Nucleus accumbens (tissue), 56 donors: Measurements from ENCODE around the gene NUP205.

Source experiments
- DNase-seq, 56 donors: peaks; one replicate each; lab custom pipeline; 2025; lab: John Stamatoyannopoulos, UW

The NUP205 gene

DNA sequence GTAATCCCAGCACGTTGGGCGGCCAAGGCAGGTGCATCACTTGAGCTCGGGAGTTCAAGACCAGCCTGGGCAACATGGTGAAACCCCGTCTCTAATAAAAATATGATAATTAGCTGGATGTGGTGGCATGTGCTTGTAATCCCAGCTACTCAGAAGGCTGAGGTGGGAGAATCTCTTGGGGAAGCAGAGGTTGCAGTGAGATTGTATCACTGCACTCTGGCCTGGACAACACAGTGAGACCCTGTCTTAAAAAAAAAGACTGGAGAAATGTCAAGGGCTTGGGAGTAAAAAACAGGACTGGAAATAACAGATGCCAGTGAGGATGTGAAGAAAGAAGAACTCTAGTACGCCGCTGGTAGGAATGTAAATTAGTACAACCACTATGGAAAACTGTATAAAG, 16.7 kb upstream of the NUP205 start:
- DNase-seq = no peak

DNA sequence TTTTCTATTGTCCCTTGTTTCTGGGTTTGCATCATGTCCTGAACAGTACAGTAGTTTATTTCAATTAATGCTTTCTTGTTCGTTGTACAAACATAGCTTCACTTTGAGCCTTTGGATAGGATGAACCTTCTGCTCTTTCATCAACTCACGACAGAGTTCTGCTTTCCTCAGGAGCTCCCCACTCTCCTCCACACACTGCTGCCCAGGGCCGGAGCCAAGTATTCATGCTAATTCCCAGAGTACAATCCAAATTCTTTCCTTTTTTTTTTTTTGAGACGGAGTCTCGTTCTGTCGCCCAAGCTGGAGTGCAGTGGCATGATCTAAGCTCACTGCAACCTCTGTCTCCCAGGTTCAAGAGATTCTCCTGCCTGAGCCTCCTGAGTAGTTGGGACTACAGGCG, 7.5 kb upstream of the NUP205 start:
- DNase-seq = no peak

DNA sequence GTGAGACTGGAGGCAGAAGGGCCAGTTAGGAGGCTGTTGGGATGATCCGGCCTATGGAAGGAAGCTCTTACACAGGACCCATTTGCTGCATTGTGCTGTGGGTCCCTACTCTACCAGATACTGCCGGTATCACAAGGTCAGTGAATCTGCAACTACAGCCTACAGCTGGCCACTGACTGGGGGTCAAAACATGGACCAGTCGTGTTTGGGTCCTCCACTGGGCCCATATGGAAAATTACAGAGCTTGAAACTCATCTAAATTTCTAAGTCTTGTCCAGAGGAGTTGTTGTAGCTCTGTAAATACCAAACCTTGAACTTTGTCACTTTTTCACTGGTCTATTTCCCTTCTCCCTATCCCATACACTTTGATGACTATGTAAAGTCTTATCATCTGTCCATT, 5.6 kb upstream of the NUP205 start:
- no peak for DNase-seq

DNA sequence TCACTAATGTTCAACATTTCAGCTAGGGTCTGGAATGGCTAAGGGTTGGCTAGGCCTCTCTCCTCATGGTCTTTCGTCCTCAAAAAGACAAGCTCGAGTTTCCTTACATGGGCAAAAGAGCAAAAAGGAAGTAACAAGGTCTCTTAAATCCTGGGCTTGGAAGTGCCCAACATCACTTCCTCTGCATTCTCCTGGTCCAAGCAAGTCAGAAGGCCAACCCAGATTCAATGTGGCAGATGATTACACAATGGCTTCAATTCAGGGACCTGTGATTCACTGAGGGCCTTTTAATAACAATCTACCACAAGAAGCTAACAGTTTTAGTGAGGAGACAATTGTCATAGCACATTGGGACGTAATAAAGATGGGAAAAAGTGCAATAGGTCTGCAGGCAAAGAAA, 4.4 kb upstream of the NUP205 start:
- no peak for DNase-seq

DNA sequence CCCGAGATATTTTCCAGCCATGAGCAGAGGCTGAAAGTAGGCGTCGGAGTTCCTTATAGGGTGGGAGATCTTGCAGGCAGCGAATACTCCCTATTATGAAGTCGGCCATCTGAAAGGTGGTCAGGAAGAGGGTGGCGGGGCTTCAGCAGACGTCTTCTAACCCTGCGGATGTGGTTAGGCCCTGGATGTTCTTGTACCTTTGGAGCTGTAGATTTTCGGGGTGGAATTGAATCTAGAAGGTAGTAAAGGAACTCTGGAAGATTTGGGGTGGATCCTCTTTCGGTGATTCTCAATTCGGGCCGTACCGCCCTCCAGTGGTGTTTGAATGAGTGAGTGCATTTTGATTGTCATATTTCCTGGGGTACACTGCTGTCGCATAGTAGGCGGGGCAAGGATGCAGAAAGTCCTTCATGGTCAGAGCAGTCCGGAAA, 635 bp downstream of the NUP205 start:
- peak in 45 of 56 donors; percentile 2 to 64 (median 36) for DNase-seq

DNA sequence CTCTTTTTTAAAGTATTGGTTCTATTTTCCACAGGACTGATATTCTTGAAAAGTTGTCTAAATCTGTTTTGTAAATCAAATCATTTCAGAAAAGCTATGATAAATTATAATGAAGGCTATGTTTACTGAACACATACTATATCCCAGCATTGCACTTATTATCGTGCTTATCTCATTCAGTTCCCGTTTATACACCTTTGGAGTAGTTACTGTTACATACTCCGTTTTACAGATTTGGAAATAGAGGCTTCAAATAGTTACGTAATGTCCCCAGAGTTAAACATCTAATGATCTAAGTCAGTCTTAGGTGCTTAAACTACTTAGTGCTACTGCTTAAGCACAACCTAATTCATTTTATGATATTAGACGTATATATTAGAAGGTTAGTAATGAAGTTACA, 1.2 kb downstream of the NUP205 start:
- DNase-seq = no peak

DNA sequence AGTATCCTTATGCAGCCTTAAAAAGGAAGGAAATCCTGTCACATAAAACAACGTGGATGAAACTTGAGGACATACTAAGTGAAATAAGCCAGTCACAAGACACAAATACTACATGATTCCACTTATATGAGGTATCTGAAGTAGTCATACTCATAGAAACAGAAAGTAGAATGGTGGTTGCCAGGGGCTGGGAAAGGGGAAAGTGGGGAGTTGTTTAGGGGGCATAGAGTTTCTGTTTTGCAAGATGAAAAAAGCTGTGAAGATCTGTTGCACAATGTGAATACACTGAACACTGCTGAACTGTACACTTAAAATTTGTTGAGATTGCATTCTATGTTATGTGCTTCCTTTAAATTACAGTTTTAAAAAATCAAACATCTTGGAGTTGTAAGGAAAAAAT, 2.9 kb downstream of the NUP205 start:
- DNase-seq = no peak

DNA sequence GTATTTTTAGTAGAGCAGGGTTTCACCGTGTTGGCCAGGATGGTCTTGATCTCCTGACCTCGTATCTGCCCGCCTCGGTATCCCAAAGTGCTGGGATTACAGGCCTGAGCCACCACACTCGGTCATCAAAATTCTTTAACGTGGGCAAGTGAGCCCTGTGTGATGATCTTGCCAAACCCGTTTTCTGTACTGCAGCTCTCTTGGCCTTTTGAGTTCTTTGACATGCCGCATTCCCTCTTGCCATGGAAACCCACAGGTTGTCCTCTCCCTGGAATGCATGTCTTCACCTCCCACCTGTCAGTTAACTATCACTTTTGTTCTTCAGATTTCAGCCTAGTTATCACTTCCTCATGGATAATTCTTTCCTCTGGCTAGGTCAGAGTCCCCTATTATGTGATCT, 5.0 kb downstream of the NUP205 start:
- no peak for DNase-seq

DNA sequence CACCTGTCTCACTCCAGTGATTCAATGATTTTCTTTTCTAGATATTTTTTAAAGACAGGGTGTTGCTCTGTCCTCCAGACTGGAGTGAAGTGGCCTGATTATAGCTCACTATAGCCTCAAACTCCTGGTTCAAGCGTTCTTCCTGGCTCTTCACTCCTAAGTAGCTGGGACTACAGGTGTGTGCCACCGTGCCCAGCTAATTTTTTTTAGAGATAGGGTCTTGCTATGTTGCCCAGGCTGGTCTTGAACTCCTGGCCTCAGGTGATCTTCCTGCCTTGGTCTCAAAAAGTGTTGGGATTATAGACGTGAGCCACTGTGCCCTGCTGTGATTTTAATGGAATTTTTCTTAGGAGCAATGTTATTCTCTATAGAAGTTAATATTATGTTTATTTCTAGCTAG, 14.1 kb downstream of the NUP205 start:
- no peak for DNase-seq

DNA sequence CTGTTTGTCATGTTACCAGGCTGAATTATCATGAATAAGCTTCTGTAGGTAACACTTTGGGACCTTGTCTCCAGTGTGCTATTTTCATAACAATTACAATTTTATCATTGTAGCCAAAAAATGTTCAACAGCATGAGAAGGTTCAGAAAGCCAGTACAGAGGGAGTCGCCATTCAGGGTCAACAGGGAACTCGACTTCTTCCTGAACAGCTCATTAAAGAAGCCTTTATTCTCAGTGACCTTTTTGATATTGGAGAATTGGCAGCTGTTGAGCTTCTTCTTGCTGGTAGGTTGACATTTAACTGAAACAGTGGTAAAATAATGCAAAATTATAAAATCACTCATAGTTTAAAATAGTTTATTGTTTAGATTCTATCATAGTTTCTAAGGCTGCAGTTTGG, 15.8 kb downstream of the NUP205 start:
- no peak for DNase-seq

DNA sequence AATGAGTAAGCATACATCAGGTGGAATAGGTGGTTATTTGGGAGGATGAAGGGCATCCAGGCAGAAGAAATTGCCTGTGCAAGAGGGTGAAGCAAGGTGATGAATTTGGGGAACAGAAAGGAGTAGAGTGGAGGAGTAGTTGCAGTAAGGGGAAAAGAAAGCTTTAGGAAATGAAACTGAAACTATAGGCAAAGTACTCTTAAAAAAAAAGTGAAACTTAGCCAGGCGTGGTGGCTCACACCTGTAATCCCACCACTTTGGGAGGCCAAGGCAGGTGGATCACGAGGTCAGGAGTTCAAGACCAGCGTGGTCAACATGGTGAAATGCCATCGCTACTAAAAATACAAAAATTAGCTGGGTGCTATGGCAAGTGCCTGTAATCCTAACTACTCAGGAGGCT, 17.6 kb downstream of the NUP205 start:
- no peak for DNase-seq

DNA sequence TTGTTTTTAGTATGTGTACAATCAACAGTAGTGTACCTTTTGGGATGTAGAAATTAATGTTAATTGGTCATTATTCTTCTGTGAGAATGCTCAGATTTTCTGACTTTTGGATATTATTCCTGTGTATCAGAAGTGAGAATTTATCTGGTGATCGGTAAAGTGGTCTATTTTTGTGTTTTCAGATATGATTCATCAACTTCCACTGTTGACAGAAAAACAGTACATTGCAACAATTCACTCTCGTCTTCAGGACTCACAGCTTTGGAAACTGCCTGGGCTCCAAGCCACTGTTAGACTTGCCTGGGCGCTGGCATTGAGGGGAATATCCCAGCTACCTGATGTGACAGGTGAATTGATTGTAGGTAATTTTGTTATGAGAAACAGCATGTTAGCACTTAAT, 20.9 kb downstream of the NUP205 start:
- no peak for DNase-seq

DNA sequence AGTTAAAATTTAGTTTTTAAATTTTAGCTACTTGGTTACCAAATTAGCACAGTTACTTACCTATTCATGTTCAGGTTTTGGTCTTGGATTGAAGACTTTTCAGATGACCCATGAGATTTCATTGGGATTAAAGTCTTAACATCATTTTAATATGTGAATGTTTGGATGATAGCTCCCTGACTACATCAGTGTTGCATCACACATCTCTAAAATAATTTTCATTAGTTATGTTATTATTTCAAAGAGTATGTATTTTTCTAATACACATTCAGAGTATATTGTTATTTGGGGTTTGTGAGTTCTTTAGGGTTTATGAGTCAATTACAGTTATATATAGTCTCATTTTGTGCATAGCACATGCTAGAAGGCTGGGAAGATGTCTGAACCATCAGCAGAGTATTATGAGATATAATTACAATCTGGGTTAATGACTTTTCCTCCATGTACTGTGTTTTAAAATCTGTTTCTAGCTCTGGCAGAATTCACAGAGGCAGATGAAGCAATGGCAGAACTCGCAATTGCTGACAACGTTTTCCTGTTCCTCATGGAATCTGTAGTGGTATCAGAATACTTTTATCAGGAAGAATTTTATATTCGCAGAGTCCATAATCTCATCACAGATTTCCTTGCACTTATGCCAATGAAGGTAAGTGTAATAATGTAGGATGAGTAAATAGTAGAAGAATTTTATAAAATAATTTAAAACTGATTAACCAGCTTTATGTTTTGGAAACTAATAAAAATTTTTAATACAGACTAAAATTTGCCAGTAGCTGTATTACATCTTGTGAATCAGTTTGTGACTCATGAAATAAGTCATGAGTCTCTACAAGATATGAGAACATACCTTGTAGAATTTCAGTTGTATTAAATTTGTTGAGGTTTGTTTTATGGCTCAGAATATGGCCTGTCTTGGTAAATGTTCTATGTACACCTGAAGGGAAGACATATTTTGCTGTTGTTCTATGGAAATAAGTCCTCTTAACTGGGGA, 26.9 kb downstream of the NUP205 start:
- DNase-seq = no peak

DNA sequence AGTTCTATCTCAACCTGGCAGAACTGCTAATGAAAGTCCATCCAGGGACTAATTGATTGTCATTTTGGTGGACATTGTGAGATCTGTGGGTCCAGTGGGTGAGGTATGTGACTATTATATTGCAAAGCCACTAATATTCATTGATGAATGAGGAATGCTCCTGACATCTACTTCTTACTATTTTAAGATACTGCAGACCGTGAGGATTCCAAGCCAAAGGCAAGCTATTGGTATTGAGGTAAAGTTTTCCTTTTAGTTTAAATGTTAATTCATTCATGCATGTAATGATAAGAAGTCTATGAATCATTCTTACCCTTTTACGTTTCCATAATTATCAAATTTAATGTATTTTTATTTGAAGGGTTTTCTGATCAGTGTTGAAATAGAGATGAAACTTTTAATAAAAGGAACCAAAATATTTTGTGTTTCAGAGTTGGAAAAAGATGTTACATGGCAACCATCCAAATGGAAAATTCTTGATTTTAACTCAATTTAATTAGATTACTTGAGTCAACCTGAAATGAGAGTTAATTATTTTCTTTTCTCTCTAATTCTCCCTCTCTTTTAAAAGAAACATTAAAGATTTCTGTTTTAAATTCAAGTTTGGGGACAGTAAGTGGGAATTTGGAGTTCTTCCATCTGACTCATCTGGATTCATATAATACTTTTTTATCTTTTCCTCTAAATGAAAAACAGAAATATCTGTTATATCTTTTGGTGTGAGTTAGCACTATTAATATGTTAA, 39.6 kb downstream of the NUP205 start:
- DNase-seq = no peak

DNA sequence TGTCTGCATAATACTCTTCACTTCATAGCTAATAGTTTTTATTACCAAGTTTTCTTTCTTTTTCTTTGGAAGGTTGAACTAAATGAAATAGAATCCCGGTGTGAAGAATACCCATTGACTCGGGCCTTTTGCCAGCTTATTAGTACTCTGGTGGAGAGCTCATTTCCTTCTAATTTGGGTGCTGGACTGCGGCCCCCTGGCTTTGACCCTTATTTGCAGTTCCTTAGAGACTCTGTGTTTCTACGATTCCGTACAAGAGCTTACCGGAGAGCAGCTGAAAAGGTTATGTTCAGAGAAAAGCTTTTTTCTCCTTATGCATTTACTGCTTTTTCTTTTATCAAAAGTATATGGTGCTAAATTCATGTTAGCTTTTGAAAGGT, 40.2 kb downstream of the NUP205 start:
- DNase-seq = peak in 32 of 56 donors; percentile 3 to 81 (median 20)

DNA sequence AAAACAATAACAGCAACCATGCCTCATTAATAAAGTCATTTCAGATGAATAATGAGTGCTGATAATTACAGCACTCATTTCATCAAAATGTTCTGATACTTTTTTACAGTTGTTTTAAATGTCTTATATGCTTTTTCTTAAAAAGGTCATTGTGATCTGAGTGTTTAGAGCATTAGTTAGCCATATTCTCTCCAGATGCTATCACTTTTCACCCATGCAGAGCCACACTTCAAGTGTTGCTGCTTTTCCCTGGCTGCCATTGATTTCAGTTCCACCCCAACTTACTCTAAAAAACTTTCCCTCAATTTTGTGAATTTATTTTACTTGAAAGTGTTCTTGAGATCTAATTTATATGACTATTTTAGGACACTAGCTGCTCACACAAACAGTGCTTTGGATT, 41.8 kb downstream of the NUP205 start:
- no peak for DNase-seq

DNA sequence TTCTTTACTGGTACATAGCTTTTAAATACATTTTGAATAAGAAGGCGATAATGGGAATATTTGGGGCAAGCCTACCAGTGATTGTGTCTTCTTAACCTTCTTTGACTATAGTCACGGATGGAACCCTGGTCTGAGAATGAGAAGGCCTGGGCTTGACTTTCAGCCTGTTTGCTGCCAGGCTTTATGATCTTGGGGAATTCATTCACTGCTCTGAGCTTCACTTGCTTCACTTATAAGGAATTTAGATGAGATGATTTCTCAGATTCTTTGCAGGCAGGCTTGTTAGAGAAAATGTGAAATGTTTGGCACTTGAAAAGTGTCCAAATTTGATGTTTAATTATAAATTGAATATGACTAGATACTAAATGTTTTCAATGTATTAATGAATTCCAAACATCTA, 42.5 kb downstream of the NUP205 start:
- no peak for DNase-seq

DNA sequence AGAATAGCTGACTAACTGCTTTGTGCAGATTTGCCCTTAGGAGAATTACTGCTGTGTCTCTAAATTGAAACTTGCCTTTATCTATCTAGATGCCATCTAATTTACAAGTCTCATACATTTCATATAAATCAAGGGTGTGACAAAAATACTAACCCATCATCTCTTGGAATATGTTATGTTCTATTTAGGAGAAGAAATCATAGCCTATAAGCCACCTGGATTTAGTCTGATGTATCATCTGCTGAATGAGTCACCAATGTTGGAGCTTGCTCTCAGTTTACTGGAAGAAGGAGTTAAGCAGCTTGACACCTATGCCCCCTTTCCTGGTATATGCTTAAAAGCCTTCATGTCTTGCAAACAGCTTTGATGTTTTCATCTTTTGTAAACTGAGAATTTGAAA, 43.5 kb downstream of the NUP205 start:
- DNase-seq = no peak

DNA sequence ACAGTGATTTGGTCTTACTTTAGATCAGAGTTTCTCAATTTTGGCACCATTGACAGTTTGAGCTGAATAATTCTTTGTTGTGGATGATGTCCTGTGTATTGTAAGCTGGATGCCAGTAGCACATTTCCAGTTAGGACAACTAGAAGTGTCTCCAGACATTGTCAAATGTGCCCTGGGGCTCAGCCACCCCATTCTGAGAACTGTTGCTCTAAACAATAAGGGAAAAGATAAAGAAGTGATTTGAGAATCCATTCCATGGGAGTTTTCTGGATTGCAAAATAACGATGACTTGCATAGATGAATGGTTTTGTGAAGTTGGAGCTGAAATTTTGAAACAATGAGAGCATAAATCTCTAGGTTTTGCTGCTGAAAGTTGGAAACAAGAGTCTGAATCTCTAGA, 44.6 kb downstream of the NUP205 start:
- peak in 9 of 56 donors; percentile 1 to 13 (median 11) for DNase-seq

DNA sequence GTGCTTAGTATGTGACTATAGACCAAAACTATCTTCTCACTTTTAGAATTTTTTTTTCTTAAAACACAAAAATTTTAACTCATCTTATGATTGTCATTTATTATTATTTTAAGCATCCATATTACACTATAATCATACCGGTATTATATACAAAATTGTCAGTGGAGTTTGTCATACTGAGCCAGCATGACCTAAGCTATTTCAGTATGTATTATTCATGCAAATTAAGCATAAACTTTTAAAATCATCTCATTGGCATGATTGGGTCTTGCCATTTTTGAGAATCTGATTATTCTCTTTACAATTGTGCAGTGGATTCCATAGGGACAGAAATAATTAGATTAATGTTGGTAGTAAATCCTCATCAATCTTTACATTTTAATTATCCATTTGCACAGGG, 58.4 kb downstream of the NUP205 start:
- DNase-seq = no peak

DNA sequence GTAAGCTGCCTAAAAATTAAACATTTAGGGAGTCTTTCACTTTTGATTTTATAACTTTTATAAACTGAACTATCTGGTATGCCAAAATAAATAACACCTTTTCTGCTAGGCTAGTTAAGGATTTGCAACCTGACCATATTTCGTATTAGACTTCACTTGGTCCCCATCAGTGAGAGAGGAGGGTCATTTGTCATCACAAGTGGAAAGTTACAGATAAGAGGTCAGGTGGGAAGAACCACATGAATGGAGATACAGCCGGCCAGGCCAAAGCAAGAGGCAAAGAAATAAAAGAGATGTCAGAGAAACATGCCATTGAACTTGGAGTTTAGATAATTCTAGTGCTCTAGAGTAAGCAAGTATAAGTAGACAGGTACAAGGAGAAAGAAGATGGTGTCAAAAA, 60.1 kb downstream of the NUP205 start:
- no peak for DNase-seq

DNA sequence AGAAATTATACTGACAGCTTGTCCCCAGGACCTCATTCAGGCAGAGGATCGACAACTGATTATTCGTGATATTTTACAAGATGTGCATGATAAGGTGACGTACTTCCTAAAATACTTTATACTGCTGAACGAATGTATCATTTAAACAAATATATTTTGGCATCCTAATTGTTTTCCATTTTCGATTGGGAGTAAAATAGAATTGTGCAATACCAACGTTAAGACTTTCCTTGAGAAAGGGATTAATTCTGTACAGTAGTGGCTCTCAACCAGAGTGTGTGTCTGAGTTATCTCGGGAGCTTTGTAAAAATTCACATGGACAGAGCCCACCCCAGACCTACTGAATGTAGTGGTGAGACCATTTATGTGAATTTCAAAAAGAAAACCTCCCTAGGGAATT, 60.8 kb downstream of the NUP205 start:
- DNase-seq = no peak
